ENCODE results near the gene NPM3. TPM values are rescaled to one million over a fixed set of nuclear protein-coding genes. Genes with fewer than 3 reads are reported as not detected.

NPM3 gene
- total RNA-seq, 3 donors from 2014 or later = 37.3 to 61.0 (median 43.9) TPM

DNA sequence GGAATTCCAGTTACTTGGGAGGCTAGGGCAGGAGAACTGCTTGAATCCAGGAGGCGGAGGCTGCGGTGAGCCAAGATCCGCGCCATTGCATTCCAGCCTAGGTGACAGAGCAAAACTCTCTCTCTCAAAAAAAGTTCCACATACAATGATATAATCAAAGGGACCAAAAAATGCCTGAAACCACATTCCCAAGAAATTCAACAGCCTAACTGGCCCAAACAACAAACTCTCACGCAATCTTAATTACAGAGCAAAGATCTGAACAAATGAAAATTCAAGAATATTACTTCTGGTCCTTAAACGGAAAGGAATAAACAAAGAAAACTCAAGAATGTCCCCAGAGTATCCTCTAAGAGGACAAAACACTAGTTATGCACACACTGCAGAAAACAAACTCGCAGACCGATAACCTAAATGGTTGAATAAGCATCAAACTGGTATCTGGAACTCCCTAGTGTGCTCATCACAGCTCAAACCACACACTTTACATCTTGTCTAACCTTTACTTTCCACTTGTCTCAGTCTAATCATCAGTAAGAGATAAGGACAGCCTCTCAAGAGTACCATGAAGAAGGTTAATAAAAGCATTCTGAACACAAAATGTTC lies 31.3 kb upstream of the NPM3 start:
- intact Hi-C loops (cut with DNase I; ENCODE audit: low total_unique reads) = no loop called here
- Histone ChIP-seq H3K36me3 (no peaks in the 10 kb centered on the region), H3K27me3 (no peaks in the 10 kb centered on the region), H3K4me3 (peak overlapping the region; percentile 92 to 99 (median 96)), H3K4me1 (peaks cover 0 to 7% of the 10 kb centered on the region in 2 donors), H3K27ac (no peak overlapping the region), H3K9me3 (no peaks in the 10 kb centered on the region)
- DNase-seq (ENCODE audit: low spot score in 2 of 2) = no peak
- no peak for TF ChIP-seq POLR2A (IDR thresholded peaks at IDR 0.05)
- TF ChIP-seq, protein P1, sequence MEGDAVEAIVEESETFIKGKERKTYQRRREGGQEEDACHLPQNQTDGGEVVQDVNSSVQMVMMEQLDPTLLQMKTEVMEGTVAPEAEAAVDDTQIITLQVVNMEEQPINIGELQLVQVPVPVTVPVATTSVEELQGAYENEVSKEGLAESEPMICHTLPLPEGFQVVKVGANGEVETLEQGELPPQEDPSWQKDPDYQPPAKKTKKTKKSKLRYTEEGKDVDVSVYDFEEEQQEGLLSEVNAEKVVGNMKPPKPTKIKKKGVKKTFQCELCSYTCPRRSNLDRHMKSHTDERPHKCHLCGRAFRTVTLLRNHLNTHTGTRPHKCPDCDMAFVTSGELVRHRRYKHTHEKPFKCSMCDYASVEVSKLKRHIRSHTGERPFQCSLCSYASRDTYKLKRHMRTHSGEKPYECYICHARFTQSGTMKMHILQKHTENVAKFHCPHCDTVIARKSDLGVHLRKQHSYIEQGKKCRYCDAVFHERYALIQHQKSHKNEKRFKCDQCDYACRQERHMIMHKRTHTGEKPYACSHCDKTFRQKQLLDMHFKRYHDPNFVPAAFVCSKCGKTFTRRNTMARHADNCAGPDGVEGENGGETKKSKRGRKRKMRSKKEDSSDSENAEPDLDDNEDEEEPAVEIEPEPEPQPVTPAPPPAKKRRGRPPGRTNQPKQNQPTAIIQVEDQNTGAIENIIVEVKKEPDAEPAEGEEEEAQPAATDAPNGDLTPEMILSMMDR (IDR thresholded peaks at IDR 0.05) = no peak
- TF ChIP-seq POLR2AphosphoS5 (IDR thresholded peaks at IDR 0.05) = no peak

DNA sequence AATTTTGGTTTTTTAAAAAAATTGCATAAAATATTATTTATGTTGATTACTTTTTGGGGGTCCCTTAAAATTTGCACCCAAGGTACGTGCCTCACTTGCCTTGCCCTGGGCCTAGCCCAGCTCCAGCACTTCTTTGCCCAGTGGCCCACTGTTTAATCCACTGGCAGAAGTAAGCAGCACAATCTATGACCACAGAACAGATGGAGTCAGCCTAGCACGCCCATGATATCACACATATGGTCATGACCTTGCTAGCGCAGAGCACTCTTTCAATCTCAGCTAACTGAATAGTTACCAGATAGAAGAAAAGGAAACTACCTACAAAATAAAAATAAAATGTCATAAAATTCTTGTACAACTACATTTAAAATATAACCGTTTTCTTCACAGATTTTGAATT lies 29.4 kb upstream of the NPM3 start:
- Histone ChIP-seq H3K27me3 (no peaks in the 10 kb centered on the region), H3K36me3 (no peaks in the 10 kb centered on the region), H3K4me1 (peaks cover 0 to 7% of the 10 kb centered on the region in 2 donors), H3K4me3 (no peak overlapping the region), H3K27ac (no peak overlapping the region), H3K9me3 (no peaks in the 10 kb centered on the region)
- intact Hi-C loops (cut with DNase I; ENCODE audit: low total_unique reads) = no loop called here
- TF ChIP-seq, protein P1 (IDR thresholded peaks at IDR 0.05) = no peak
- no peak for TF ChIP-seq POLR2AphosphoS5 (IDR thresholded peaks at IDR 0.05)
- TF ChIP-seq POLR2A (IDR thresholded peaks at IDR 0.05) = no peak
- no peak for DNase-seq (ENCODE audit: low spot score in 2 of 2)

DNA sequence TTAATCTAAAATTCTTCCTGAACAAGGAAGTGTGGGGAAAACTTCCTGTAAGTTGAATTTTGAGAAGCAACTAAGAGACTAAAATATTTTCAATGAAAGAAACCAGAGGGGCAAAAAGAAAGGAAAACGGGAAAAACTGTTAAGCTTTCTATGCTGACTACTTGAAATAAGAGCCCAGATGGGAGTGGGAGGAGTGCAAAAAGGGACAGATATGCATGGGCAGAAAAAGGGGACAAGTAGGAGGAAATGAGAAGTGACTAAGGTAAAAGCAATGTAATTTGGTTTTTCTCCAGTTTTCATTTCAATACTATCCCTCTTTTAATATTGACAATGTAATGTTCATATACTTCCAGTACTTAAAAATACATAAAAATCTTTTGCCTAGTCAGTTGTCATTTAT lies 23.9 kb upstream of the NPM3 start:
- no peak overlapping the region for H3K4me3 ChIP-seq
- no peak overlapping the region for H3K27ac ChIP-seq
- intact Hi-C loops (cut with DNase I; ENCODE audit: low total_unique reads) = no loop called here
- peaks cover 9% of the 10 kb centered on the region for H3K36me3 ChIP-seq
- H3K4me1 ChIP-seq = no peaks in the 10 kb centered on the region
- no peak for DNase-seq (ENCODE audit: low spot score in 2 of 2)
- H3K27me3 ChIP-seq = no peaks in the 10 kb centered on the region
- no peak for TF ChIP-seq POLR2A (IDR thresholded peaks at IDR 0.05)
- TF ChIP-seq POLR2AphosphoS5 (IDR thresholded peaks at IDR 0.05) = no peak
- TF ChIP-seq, protein P1 (IDR thresholded peaks at IDR 0.05) = no peak
- H3K9me3 ChIP-seq = no peaks in the 10 kb centered on the region

DNA sequence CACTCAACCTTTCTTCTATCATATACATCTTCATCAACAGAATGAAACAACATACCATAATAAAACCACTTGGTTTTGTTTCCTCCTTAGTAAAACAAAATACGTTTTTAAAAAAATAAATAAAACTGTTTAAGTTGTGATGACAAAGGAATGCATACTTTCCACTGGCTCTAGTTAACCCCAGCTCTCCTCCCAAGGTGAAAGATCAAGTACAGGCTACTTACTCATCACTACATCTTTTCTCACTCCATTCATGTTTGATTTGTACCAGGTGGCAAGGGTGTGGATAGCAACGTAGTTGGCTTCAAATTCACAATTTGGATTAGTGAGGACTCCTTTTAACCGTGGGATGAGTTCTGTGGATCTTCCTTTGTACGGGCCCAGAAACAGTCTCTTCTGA lies 20.3 kb upstream of the NPM3 start:
- H3K27me3 ChIP-seq = no peaks in the 10 kb centered on the region

DNA sequence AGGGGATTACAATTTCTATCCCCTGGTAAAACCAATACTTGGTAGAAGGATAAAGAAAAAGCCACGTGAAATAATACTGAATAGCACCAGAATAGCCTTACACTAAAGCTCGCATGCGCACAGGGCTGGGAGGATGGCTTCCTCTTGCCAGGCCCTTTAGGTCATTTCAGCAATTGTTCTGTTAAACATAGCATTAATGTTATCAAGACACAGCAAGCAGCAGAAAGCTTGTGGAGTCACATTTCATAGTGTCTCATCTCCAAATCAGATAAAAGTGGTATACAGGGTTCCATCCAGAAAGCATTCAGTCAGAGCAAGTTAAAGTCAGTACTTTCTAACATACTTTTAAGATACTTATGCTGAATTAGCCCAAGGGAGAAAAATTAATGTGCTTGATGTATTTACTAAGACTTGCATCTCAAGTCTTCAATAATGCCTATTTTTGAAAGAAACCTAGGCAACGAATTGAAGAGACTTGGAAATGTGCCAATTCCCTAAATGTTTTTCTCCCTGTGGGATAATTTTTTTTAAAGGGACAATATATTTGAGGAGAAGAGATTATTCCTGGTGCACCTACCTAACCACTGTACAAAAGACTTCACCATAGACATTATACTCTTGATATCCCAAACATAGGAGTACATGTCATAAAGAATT lies 14.3 kb upstream of the NPM3 start:
- Histone ChIP-seq H3K27ac (no peak overlapping the region), H3K9me3 (no peaks in the 10 kb centered on the region), H3K36me3 (peaks cover 13% of the 10 kb centered on the region), H3K27me3 (no peaks in the 10 kb centered on the region), H3K4me3 (no peak overlapping the region), H3K4me1 (no peaks in the 10 kb centered on the region)
- DNase-seq (ENCODE audit: low spot score in 2 of 2) = no peak
- no peak for TF ChIP-seq POLR2AphosphoS5 (IDR thresholded peaks at IDR 0.05)
- TF ChIP-seq POLR2A (IDR thresholded peaks at IDR 0.05) = no peak
- intact Hi-C loops (cut with DNase I; ENCODE audit: low total_unique reads) = no loop called here

More for the DNA sequence above, 20.3 kb upstream of the NPM3 start:
- H3K27ac ChIP-seq = no peak overlapping the region
- DNase-seq (ENCODE audit: low spot score in 2 of 2) = no peak
- TF ChIP-seq POLR2AphosphoS5 (IDR thresholded peaks at IDR 0.05) (no peak), POLR2A (IDR thresholded peaks at IDR 0.05) (no peak)
- TF ChIP-seq, protein P1 (IDR thresholded peaks at IDR 0.05) = no peak
- intact Hi-C loops (cut with DNase I; ENCODE audit: low total_unique reads) = no loop called here
- no peaks in the 10 kb centered on the region for H3K4me1 ChIP-seq
- H3K4me3 ChIP-seq = no peak overlapping the region
- H3K36me3 ChIP-seq = peaks cover 14% of the 10 kb centered on the region
- H3K9me3 ChIP-seq = no peaks in the 10 kb centered on the region
